HFFc6 (cell line): ENCODE data around the gene PALS2. TPM values are rescaled to one million over a fixed set of nuclear protein-coding genes. Genes with fewer than 3 reads are reported as not detected.

ENCODE experiments used
- DNase-seq: peaks from one replicate; pipeline ENCODE4 v3.0.0-alpha.2; 2018
- H3K27ac Mint-ChIP-seq: 2 replicates; pipeline ENCODE4 v1.8.0; 2020; ENCODE audit warnings: mild to moderate bottlenecking, mixed read lengths
- H3K27me3 Mint-ChIP-seq: 2 replicates; pipeline ENCODE4 v1.8.0; 2021; ENCODE audit warnings: mild to moderate bottlenecking, moderate library complexity, mixed read lengths; ENCODE audit not compliant: insufficient read depth
- H3K36me3 Mint-ChIP-seq: 2 replicates; pipeline ENCODE4 v1.8.0; 2021; ENCODE audit warnings: low read depth, mixed read lengths
- H3K4me1 Mint-ChIP-seq: 2 replicates; pipeline ENCODE4 v1.8.0; 2020; ENCODE audit warnings: low read depth, mixed read lengths
- H3K4me3 Mint-ChIP-seq: 2 replicates; pipeline ENCODE4 v1.8.0; 2020; ENCODE audit warnings: mild to moderate bottlenecking, moderate library complexity, mixed read lengths
- H3K9me3 Mint-ChIP-seq: 2 replicates; pipeline ENCODE4 v1.8.0; 2020; ENCODE audit warnings: mild to moderate bottlenecking, mixed read lengths
- total RNA-seq, 6 experiments: library from RNA; stranded (reverse); fragmentation: NEBNext Ultra II Directional; extraction: Animal tissue kit (Norgen Biotek cat#: 25700); gene quantifications; 2 replicates in 1 of 6; 3 replicates in 5 of 6; pipeline ENCODE4 v1.2.3, GENCODE V29; 2021
- TF ChIP-seq, protein P1 (sequence below): fragments of 200-600 bp; sonication (generic); IDR thresholded peaks from 2 replicates; pipeline ENCODE4 v1.5.0; 2021; ENCODE audit warnings: antibody characterized with exemption, mild to moderate bottlenecking

Gene PALS2
- total RNA-seq, 6 experiments from 2014 or later = 13.8 to 28.5 (median 20.1) TPM

DNA sequence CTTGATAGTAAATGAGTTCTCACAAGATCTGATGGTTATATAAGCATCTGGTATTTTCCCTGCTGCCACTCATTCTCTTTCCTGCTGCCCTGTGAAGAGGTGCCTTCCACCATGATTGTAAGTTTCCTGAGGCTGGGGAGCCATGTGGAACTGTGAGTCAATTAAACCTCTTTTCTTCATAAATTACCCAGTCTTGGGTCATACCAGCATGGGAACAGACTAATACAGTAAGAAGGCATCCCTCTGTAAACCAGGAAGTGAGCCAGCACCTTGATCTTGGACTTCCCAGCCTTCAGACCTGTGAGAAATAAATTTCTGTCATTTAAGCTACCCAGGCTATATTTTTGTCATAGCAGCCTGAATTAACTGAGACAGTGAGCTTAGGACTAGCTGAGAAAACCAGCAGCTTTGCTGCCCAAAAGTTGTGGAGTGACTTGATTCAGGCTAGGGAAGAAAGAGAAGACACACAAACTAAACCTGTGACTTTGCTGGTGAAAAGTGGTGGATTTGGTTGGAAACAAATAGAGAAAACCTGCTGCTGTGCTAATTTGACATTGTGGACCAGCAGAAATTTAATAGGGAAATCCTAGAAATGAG lies 29.7 kb downstream of the PALS2 start:
- Mint-ChIP-seq H3K4me3 (no peak overlapping the region), H3K27me3 (no peaks in the 10 kb centered on the region; the same call in 1 of the 2 replicates), H3K27ac (no peak overlapping the region), H3K4me1 (no peaks in the 10 kb centered on the region), H3K9me3 (no peaks in the 10 kb centered on the region; the same call in 1 of the 2 replicates), H3K36me3 (peaks cover 10% of the 10 kb centered on the region; the same call in 1 of the 2 replicates)
- TF ChIP-seq, protein P1, sequence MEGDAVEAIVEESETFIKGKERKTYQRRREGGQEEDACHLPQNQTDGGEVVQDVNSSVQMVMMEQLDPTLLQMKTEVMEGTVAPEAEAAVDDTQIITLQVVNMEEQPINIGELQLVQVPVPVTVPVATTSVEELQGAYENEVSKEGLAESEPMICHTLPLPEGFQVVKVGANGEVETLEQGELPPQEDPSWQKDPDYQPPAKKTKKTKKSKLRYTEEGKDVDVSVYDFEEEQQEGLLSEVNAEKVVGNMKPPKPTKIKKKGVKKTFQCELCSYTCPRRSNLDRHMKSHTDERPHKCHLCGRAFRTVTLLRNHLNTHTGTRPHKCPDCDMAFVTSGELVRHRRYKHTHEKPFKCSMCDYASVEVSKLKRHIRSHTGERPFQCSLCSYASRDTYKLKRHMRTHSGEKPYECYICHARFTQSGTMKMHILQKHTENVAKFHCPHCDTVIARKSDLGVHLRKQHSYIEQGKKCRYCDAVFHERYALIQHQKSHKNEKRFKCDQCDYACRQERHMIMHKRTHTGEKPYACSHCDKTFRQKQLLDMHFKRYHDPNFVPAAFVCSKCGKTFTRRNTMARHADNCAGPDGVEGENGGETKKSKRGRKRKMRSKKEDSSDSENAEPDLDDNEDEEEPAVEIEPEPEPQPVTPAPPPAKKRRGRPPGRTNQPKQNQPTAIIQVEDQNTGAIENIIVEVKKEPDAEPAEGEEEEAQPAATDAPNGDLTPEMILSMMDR = no peak
- DNase-seq = no peak

DNA sequence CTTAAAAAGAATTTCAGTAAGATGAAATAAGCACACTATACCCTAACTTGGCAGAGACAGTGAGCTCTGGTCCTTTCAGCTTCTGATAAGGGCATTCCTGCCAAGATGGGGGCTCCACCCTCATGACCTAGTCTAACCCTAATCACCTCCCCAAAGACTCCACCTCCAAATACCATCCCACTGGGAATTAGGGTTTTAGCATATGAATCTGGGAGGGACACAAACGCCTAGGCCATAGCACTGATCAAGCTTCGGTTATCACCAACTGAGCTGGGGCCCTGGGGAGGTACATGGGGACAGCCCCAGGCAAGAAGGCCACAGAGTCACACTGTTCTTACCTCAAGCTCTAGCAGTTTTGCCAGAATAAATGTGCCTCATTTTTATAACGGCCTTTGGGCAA lies 31.4 kb downstream of the PALS2 start:
- Mint-ChIP-seq H3K27me3 (no peaks in the 10 kb centered on the region; the same call in 1 of the 2 replicates), H3K4me3 (no peak overlapping the region), H3K36me3 (peaks cover 10% of the 10 kb centered on the region; the same call in 1 of the 2 replicates), H3K4me1 (peaks cover 10% of the 10 kb centered on the region), H3K27ac (no peak overlapping the region), H3K9me3 (no peaks in the 10 kb centered on the region; the same call in 1 of the 2 replicates)
- no peak for DNase-seq
- TF ChIP-seq, protein P1 = no peak

DNA sequence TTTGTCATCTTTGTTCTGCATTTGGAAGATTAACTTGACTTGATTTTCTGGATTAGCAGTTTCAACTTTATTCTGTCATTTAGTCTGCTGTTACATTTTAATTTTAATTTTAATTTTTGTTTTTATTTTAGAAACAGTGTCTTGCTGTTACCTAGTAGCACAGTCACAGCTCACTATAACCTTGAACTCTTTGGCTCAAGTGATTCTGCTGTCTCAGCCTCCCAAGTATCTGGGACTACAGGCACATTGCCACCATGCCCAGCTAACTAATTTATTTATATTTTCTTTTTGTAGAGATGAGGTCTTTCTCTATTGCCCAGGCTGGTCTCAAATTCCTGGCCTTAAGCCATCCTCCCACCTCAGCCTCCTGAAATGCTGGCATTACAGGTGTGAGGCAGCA lies 35.3 kb downstream of the PALS2 start:
- Mint-ChIP-seq H3K4me1 (peaks cover 18% of the 10 kb centered on the region), H3K27me3 (no peaks in the 10 kb centered on the region; the same call in 1 of the 2 replicates), H3K27ac (no peak overlapping the region), H3K4me3 (no peak overlapping the region), H3K9me3 (no peaks in the 10 kb centered on the region), H3K36me3 (no peaks in the 10 kb centered on the region)
- TF ChIP-seq, protein P1 = no peak
- DNase-seq = no peak

DNA sequence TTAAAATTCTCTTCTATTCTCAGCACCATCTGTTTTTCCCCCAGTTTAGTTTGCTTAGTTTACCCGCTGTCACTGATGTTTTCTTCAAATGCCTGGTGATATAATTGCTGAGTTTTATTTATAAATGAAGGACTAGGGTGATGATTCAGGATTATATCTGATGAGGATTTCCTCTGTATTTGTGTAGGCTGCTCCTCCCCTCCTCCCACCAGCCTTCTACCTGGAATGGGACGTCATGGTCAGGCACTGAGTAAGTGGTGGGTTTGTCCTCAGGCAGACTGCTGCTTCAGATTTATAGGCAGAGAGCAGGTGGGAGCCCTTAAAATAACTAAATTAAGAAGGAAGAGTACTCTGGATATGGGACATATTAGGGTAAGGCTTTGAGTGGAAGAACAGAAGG lies 35.8 kb downstream of the PALS2 start:
- H3K27ac Mint-ChIP-seq = no peak overlapping the region
- TF ChIP-seq, protein P1 = no peak
- H3K4me1 Mint-ChIP-seq = peaks cover 18% of the 10 kb centered on the region
- H3K4me3 Mint-ChIP-seq = no peak overlapping the region
- H3K27me3 Mint-ChIP-seq = no peaks in the 10 kb centered on the region; the same call in 1 of the 2 replicates
- no peaks in the 10 kb centered on the region for H3K9me3 Mint-ChIP-seq
- DNase-seq = no peak
- no peaks in the 10 kb centered on the region; the same call in 1 of the 2 replicates for H3K36me3 Mint-ChIP-seq

DNA sequence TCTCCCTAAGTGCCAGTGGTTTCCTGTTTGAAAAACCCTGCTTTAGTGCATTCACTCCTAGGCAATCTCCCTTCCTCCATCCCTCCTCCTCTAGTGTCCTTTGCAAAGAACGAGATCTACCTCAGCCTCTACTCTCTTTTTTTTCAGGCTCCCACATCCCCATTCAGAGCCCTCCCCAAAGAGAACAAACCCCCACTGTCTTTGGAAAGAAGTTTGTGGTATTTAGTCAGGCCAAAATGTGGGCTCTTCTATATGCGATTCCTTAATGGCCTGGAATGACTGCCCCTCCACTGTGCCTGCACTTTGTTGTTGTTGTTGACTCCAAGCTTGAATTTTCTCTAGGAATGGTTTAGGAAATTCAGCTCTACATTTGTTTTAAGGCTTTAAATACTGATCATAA lies 36.3 kb downstream of the PALS2 start:
- no peak for DNase-seq
- TF ChIP-seq, protein P1 = no peak
- Mint-ChIP-seq H3K4me3 (no peak overlapping the region), H3K27me3 (no peaks in the 10 kb centered on the region; the same call in 1 of the 2 replicates), H3K4me1 (peaks cover 18% of the 10 kb centered on the region), H3K36me3 (no peaks in the 10 kb centered on the region; the same call in 1 of the 2 replicates), H3K9me3 (no peaks in the 10 kb centered on the region), H3K27ac (no peak overlapping the region)
